Right atrium auricular region (tissue), 2 donors: Measurements from ENCODE around the gene SLC25A13. TPM values are rescaled to one million over a fixed set of nuclear protein-coding genes. Genes with fewer than 3 reads are reported as not detected.

ENCODE experiments used
- DNase-seq: peaks from one replicate; pipeline ENCODE4 v3.0.0-alpha.2; 2019; ENCODE audit warnings: low spot score
- H3K27ac ChIP-seq, 2 donors: fragments of 200-600 bp; sonication (generic); 1 replicate in 1 of 2; 2 replicates in 1 of 2; pipeline ENCODE4 v1.5.1; 2016 to 2019
- H3K27me3 ChIP-seq, 2 donors: fragments of 200-600 bp; sonication (generic); one replicate each; pipeline versions ENCODE4 v1.5.1 to v1.6.0; 2017 to 2019
- H3K36me3 ChIP-seq: fragments of 200-600 bp; sonication (generic); one replicate; pipeline ENCODE4 v1.5.1; 2016
- H3K4me1 ChIP-seq, 2 donors: fragments of 200-600 bp; sonication (generic); one replicate each; pipeline versions ENCODE4 v1.5.1 to v1.6.0; 2017 to 2019
- H3K4me3 ChIP-seq, 2 donors: fragments of 200-600 bp; sonication (generic); 1 replicate in 1 of 2; 2 replicates in 1 of 2; pipeline ENCODE4 v1.5.1; 2017 to 2019; ENCODE audit warnings: mild to moderate bottlenecking in 1 of 2, moderate library complexity in 1 of 2
- H3K9me3 ChIP-seq, 2 donors: fragments of 200-600 bp; sonication (generic); one replicate each; pipeline ENCODE4 v1.5.1; 2019
- total RNA-seq, 2 donors: library from RNA; depleted of rRNA; stranded (reverse); fragments of >200 nt; gene quantifications; one replicate each; pipeline ENCODE4 v1.1.0, GENCODE V29; 2016
- TF ChIP-seq, protein P1 (sequence below), 2 donors: fragments of 200-600 bp; sonication (generic); IDR thresholded peaks; one replicate each; pipeline ENCODE4 v1.5.1; 2019; ENCODE audit warnings: antibody characterized with exemption in 2 of 2

Gene SLC25A13
- total RNA-seq, 2 donors from 2014 or later = 8.1 to 11.0 TPM

DNA sequence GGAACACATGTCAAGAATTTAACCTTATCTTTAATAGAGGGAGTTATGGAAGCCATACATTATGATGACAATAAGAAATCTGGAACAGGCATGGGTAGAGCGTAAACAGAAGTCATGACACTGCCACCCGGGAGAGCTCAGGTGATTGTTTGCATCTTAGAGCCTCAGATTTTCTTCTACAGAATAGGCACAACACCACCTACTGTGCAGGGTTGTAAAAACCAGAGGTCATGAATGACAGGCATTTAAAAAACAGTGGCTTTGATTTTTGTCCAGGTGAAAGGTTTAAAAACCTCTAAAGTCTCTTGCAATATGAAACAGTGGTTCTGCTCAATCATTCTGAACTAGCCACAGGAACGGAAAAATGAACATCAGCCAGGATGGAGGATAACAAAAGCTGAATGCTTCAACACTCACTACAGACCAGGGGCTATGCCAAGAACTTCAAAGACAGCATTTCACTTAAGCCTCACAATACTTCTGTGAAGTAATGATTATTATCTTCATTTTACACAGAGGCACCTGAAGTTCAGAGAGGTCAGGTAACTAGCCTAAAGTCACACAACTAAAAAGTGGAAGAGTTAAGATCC, 123.8 kb downstream of the SLC25A13 start:
- no peaks in the 10 kb centered on the region for H3K9me3 ChIP-seq
- no peaks in the 10 kb centered on the region for H3K27me3 ChIP-seq
- no peak overlapping the region for H3K4me3 ChIP-seq
- H3K4me1 ChIP-seq = peaks cover 0 to 10% of the 10 kb centered on the region in 2 donors
- TF ChIP-seq, protein P1, sequence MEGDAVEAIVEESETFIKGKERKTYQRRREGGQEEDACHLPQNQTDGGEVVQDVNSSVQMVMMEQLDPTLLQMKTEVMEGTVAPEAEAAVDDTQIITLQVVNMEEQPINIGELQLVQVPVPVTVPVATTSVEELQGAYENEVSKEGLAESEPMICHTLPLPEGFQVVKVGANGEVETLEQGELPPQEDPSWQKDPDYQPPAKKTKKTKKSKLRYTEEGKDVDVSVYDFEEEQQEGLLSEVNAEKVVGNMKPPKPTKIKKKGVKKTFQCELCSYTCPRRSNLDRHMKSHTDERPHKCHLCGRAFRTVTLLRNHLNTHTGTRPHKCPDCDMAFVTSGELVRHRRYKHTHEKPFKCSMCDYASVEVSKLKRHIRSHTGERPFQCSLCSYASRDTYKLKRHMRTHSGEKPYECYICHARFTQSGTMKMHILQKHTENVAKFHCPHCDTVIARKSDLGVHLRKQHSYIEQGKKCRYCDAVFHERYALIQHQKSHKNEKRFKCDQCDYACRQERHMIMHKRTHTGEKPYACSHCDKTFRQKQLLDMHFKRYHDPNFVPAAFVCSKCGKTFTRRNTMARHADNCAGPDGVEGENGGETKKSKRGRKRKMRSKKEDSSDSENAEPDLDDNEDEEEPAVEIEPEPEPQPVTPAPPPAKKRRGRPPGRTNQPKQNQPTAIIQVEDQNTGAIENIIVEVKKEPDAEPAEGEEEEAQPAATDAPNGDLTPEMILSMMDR (IDR thresholded peaks at IDR 0.05) = no peak
- no peak for DNase-seq
- H3K36me3 ChIP-seq = peaks cover 1% of the 10 kb centered on the region
- H3K27ac ChIP-seq = no peak overlapping the region

DNA sequence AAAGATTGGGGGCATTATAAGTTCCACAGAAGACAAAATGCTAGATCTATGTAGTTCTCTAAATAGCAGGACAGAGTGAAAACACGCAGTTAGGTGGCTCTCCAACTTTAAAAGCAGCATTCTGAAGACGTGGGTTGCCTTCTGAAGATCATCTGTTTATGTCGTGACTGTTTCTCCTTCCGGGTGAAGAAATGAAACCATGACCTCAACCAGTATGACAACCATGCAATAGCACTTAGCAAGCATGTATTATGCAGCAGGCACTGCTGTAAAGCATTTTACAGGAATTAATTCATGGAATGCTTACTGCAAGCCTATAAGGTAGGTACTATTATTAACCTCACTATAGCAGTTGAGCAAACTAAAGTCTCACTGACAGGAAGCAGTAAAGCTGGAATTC, 125.2 kb downstream of the SLC25A13 start:
- peaks cover 0 to 10% of the 10 kb centered on the region in 2 donors for H3K4me1 ChIP-seq

DNA sequence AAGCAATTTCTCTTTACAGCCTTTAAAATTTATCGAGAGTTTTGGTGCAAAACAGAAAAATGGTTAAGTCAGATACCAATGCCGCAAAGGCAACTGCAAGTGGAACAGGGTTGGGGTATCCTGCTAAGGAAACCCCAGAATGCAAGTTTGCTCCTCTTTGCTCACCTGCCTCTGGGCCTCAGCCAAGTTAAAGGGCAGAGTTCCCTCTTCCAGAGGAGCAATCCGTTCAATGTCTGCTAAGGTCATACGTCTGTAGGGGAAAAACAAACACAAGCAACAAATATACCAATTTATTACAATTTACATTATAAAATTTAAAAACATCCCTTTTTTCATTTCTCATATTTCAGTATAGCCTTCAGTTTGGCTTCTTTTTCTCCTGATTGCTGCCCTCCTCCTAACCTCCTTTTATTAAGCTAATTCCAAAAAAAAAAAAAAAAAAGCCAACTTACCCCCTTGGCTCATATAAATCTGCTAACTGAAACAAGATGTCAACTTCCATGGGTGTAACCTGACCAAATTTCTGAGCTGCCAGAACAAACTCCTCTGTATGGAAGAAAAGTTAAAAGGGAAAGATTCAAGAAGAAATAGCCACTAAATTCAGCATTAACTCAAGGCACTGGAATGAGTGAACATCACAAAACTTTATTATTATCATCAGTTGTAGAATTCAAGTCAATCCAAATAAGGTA, 132.6 kb downstream of the SLC25A13 start:
- Histone ChIP-seq H3K4me1 (no peaks in the 10 kb centered on the region), H3K27me3 (no peaks in the 10 kb centered on the region), H3K4me3 (no peak overlapping the region), H3K27ac (no peak overlapping the region), H3K36me3 (peaks cover 37% of the 10 kb centered on the region), H3K9me3 (no peaks in the 10 kb centered on the region)
- TF ChIP-seq, protein P1 (IDR thresholded peaks at IDR 0.05) = no peak
- DNase-seq = no peak

More for the DNA sequence above, 125.2 kb downstream of the SLC25A13 start:
- TF ChIP-seq, protein P1 (IDR thresholded peaks at IDR 0.05) = no peak
- no peaks in the 10 kb centered on the region for H3K9me3 ChIP-seq
- no peak for DNase-seq
- H3K36me3 ChIP-seq = peaks cover 15% of the 10 kb centered on the region
- no peak overlapping the region for H3K4me3 ChIP-seq
- no peak overlapping the region for H3K27ac ChIP-seq
- no peaks in the 10 kb centered on the region for H3K27me3 ChIP-seq

DNA sequence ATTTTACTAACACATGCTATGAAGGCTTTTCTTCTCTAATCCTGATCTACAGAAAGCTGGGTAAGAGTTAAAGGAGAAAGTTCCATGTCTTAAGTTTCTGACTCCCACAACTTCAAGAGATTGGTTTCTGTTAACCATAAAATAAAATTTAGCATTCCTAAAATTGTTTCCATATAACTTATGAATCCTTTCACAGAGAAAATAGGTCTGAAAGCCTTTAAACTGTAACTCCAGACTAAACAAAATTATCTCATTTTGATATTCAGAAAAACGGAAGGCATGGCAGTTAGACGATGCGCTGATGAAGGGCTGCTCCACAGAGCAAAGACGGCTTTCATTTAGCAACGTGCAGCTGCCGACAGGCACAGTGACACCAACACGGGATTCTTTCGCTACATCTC, 133.3 kb downstream of the SLC25A13 start:
- TF ChIP-seq, protein P1 (IDR thresholded peaks at IDR 0.05) = no peak
- DNase-seq = no peak
- Histone ChIP-seq H3K9me3 (no peaks in the 10 kb centered on the region), H3K4me1 (no peaks in the 10 kb centered on the region), H3K27ac (no peak overlapping the region), H3K27me3 (no peaks in the 10 kb centered on the region), H3K36me3 (peaks cover 44% of the 10 kb centered on the region), H3K4me3 (no peak overlapping the region)

DNA sequence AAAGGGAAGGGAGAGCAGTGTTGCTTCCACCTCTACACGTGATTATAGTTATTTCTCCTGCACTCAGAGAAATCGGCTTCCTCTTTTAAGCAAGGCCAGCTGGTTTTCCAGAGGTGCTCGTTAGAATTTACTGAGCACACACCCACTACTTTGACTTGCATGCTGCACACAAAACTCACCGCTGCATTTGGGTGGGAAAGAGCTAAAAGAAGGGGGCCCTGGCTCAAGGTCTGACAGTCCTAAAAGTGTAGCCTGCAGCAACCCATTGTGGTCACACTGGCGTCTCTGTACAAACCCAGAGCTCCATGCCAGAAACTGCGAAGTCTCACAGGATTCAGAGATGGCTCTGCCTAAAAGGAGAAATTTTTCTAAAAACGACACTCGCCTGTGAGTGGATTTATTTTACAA, 133.7 kb downstream of the SLC25A13 start:
- Histone ChIP-seq H3K36me3 (peaks cover 47% of the 10 kb centered on the region), H3K9me3 (no peaks in the 10 kb centered on the region), H3K4me1 (no peaks in the 10 kb centered on the region), H3K27ac (no peak overlapping the region), H3K4me3 (no peak overlapping the region), H3K27me3 (no peaks in the 10 kb centered on the region)
- no peak for DNase-seq
- TF ChIP-seq, protein P1 (IDR thresholded peaks at IDR 0.05) = no peak
